GM23248 (cell line): ENCODE measurements around the gene GHITM.

Source experiments
- EZH2 ChIP-seq: fragments of 200-600 bp; sonication (generic); IDR thresholded peaks from 2 replicates; pipeline ENCODE4 v1.6.1; 2018; ENCODE audit warnings: antibody characterized with exemption, mild to moderate bottlenecking; ENCODE audit not compliant: insufficient read depth, poor library complexity, severe bottlenecking
- EZH2phosphoT487 ChIP-seq: fragments of 200-600 bp; sonication (generic); IDR thresholded peaks from 2 replicates; pipeline ENCODE4 v1.6.1; 2018; ENCODE audit warnings: antibody characterized with exemption, moderate library complexity, mild to moderate bottlenecking, low read depth; ENCODE audit not compliant: insufficient read depth

- TF ChIP-seq EZH2phosphoT487 (no peak), EZH2 (no peak)
These were observed 24.7 kb downstream of the GHITM start for GRCh38 chr10:84163996-84164395.
